GM18951 (cell line): ENCODE results near the gene EPHA10.
"Not testable (repeated sequence)": the region's sequence is repeated elsewhere in the genome, so short reads cannot be mapped to it uniquely, and the experiment has no call there.

Source experiments
- POLR2A ChIP-seq: IDR thresholded peaks from 4 replicates; pipeline ENCODE4 v1.6.1; 2011; ENCODE audit warnings: mild to moderate bottlenecking; ENCODE audit not compliant: insufficient read length, insufficient read depth; ENCODE audit errors: extremely low read depth
- in situ Hi-C: fragments of 300-500 bp; cut with MboI; formaldehyde crosslinking; loops from one replicate; pipeline ENCODE4 v1.12.0; 2022; ENCODE audit warnings: low sequenced_read_pairs, mixed read lengths, inconsistent platforms; ENCODE audit not compliant: unreplicated experiment

EPHA10 gene

GRCh38 chr1:37759451-37759850 lies 5.5 kb downstream of the EPHA10 start:
- in situ Hi-C loops: no loop called here
- TF ChIP-seq POLR2A: no peak

GRCh38 chr1:37755951-37756560 lies 8.9 kb downstream of the EPHA10 start:
- no peak for TF ChIP-seq POLR2A
- in situ Hi-C loops: no loop called here

GRCh38 chr1:37755290-37755689 lies 9.6 kb downstream of the EPHA10 start:
- TF ChIP-seq POLR2A: no peak
- in situ Hi-C loops: no loop called here

GRCh38 chr1:37753473-37754321 lies 11.2 kb downstream of the EPHA10 start:
- TF ChIP-seq POLR2A: no peak
- in situ Hi-C loops: no loop called here

- in situ Hi-C loops: no loop called here
- TF ChIP-seq POLR2A: no peak
Observed at GRCh38 chr1:37752583-37753471, 12.1 kb downstream of the EPHA10 start.

GRCh38 chr1:37752213-37752582 lies 12.7 kb downstream of the EPHA10 start:
- no peak for TF ChIP-seq POLR2A
- in situ Hi-C loops: no loop called here

GRCh38 chr1:37748565-37748964 lies 16.4 kb downstream of the EPHA10 start:
- no peak for TF ChIP-seq POLR2A
- in situ Hi-C loops: no loop called here

- in situ Hi-C loops: no loop called here
- TF ChIP-seq POLR2A: no peak
Observed at GRCh38 chr1:37746806-37747205, 18.1 kb downstream of the EPHA10 start.

- TF ChIP-seq POLR2A: no peak
- in situ Hi-C loops: no loop called here
Observed at GRCh38 chr1:37741662-37742061, 23.3 kb downstream of the EPHA10 start.

- in situ Hi-C loops: no loop called here
- TF ChIP-seq POLR2A: no peak
Observed at GRCh38 chr1:37741130-37741529, 23.8 kb downstream of the EPHA10 start.

- in situ Hi-C loops: no loop called here
- TF ChIP-seq POLR2A: no peak
Observed at GRCh38 chr1:37739222-37739621, 25.7 kb downstream of the EPHA10 start.

- in situ Hi-C loops: not testable (repeated sequence)
Observed at GRCh38 chr1:37738619-37739018, 26.3 kb downstream of the EPHA10 start.

GRCh38 chr1:37737975-37738374 lies 26.9 kb downstream of the EPHA10 start:
- in situ Hi-C loops: not testable (repeated sequence)

- no peak for TF ChIP-seq POLR2A
- in situ Hi-C loops: no loop called here
Observed at GRCh38 chr1:37734629-37735591, 30.0 kb downstream of the EPHA10 start.
